SU-DHL-6 (cell line): Measurements from ENCODE around the gene CDH13.

Experiments used
- H2AFZ ChIP-seq: fragments of 200-600 bp; sonication (generic); 2 replicates; pipeline ENCODE4 v1.6.1; 2014; ENCODE audit warnings: low read depth, mild to moderate bottlenecking, moderate library complexity, mixed read lengths, antibody characterized with exemption, low read length; ENCODE audit not compliant: severe bottlenecking
- H3F3A ChIP-seq: fragments of 200-600 bp; shearing (Covaris generic); 2 replicates; pipeline ENCODE4 v1.6.0; 2016; ENCODE audit warnings: antibody characterized with exemption, mild to moderate bottlenecking; ENCODE audit not compliant: insufficient read depth
- H3K27ac ChIP-seq: fragments of 200-600 bp; sonication (generic); 2 replicates; pipeline ENCODE4 v1.5.1; 2016; ENCODE audit warnings: low read depth, mild to moderate bottlenecking, low read length, moderate library complexity, mixed read lengths
- H3K27me3 ChIP-seq: fragments of 200-600 bp; sonication (generic), shearing (Covaris generic); 2 replicates; pipeline ENCODE4 v1.6.0; 2014; ENCODE audit warnings: mild to moderate bottlenecking, low read length
- H3K36me3 ChIP-seq: fragments of 200-600 bp; sonication (generic); 2 replicates; pipeline ENCODE4 v1.6.1; 2014; ENCODE audit warnings: mild to moderate bottlenecking, low read length, mixed read lengths
- H3K4me2 ChIP-seq: fragments of 300-600, 200-600 bp; shearing (Covaris generic), sonication (generic); 2 replicates; pipeline ENCODE4 v1.6.0; 2014; ENCODE audit warnings: low read length, low read depth, mild to moderate bottlenecking; ENCODE audit not compliant: poor library complexity, severe bottlenecking
- H3K4me3 ChIP-seq: fragments of 200-600 bp; sonication (generic); 2 replicates; pipeline ENCODE4 v1.5.1; 2014; ENCODE audit warnings: antibody characterized with exemption, low read length, mild to moderate bottlenecking, mixed read lengths; ENCODE audit not compliant: insufficient read depth, poor library complexity, severe bottlenecking
- H3K79me2 ChIP-seq: fragments of 200-600 bp; sonication (generic); 2 replicates; pipeline ENCODE4 v1.6.1; 2014; ENCODE audit warnings: mild to moderate bottlenecking, low read length, moderate library complexity; ENCODE audit not compliant: insufficient read depth
- H3K9ac ChIP-seq: fragments of 200-600 bp; sonication (generic); 2 replicates; pipeline ENCODE4 v1.7.0; 2014; ENCODE audit warnings: mild to moderate bottlenecking, low read length
- H3K9me2 ChIP-seq: fragments of 200-600 bp; sonication (generic); replicated peaks from 2 replicates; pipeline ENCODE4 v1.6.1; 2014; ENCODE audit warnings: low read length; ENCODE audit not compliant: insufficient read depth
- H3K9me3 ChIP-seq: fragments of 200-600 bp; sonication (generic); 2 replicates; pipeline ENCODE4 v1.6.1; 2014; ENCODE audit warnings: low read length, mixed read lengths; ENCODE audit not compliant: insufficient read depth
- H4K20me1 ChIP-seq: fragments of 200-600 bp; sonication (generic); 2 replicates; pipeline ENCODE4 v1.6.1; 2014; ENCODE audit warnings: low read depth, mild to moderate bottlenecking, antibody characterized with exemption, low read length, moderate library complexity, mixed read lengths
- CTCF ChIP-seq: fragments of 200-600 bp; sonication (generic); IDR thresholded peaks from one replicate; pipeline ENCODE4 v1.5.1; 2017; ENCODE audit warnings: antibody characterized with exemption, mild to moderate bottlenecking, low read length, moderate library complexity; ENCODE audit not compliant: insufficient read depth, poor library complexity, severe bottlenecking
- EZH2phosphoT487 ChIP-seq: fragments of 200-600 bp; sonication (generic), shearing (Covaris generic); conservative IDR thresholded peaks from 2 replicates; pipeline ENCODE4 v1.6.1; 2018; ENCODE audit warnings: mild to moderate bottlenecking, antibody characterized with exemption, low read length, moderate library complexity, mixed read lengths

The CDH13 gene

GRCh38 chr16:82755570-82756282, 129.0 kb downstream of the CDH13 start:
- no peaks in the 10 kb centered on the region for H3F3A ChIP-seq
- H3K9me3 ChIP-seq, result no peaks in the 10 kb centered on the region
- H3K27me3 ChIP-seq, result no peaks in the 10 kb centered on the region
- no peaks in the 10 kb centered on the region for H3K36me3 ChIP-seq
- no peaks in the 10 kb centered on the region for H3K9me2 ChIP-seq
- no peak overlapping the region for H2AFZ ChIP-seq
- H3K79me2 ChIP-seq, result no peaks in the 10 kb centered on the region
- TF ChIP-seq CTCF, result no peak
- TF ChIP-seq EZH2phosphoT487, result no peak
- no peaks in the 10 kb centered on the region for H4K20me1 ChIP-seq
- H3K9ac ChIP-seq, result no peak overlapping the region
- H3K27ac ChIP-seq, result no peak overlapping the region
- H3K4me2 ChIP-seq, result no peak overlapping the region
- H3K4me3 ChIP-seq, result no peak overlapping the region

- H3K4me2 ChIP-seq, result no peak overlapping the region
- no peak overlapping the region for H2AFZ ChIP-seq
- H3K79me2 ChIP-seq, result no peaks in the 10 kb centered on the region
- no peaks in the 10 kb centered on the region for H3K36me3 ChIP-seq
- H3K9me2 ChIP-seq, result no peaks in the 10 kb centered on the region
- no peak overlapping the region for H3K4me3 ChIP-seq
- H3K27ac ChIP-seq, result no peak overlapping the region
- no peaks in the 10 kb centered on the region for H4K20me1 ChIP-seq
- TF ChIP-seq EZH2phosphoT487 (no peak), CTCF (no peak)
- H3K9me3 ChIP-seq, result no peaks in the 10 kb centered on the region
- no peaks in the 10 kb centered on the region for H3F3A ChIP-seq
- no peak overlapping the region for H3K9ac ChIP-seq
- H3K27me3 ChIP-seq, result no peaks in the 10 kb centered on the region
Measured at GRCh38 chr16:82756283-82756599, 129.5 kb downstream of the CDH13 start.

- Histone ChIP-seq H3K4me2 (no peak overlapping the region), H3K36me3 (no peaks in the 10 kb centered on the region), H3K27ac (no peak overlapping the region), H3K4me3 (no peak overlapping the region), H3K9me2 (no peaks in the 10 kb centered on the region), H4K20me1 (no peaks in the 10 kb centered on the region), H3K9ac (no peak overlapping the region), H3K79me2 (no peaks in the 10 kb centered on the region), H3K9me3 (no peaks in the 10 kb centered on the region), H3F3A (no peaks in the 10 kb centered on the region), H3K27me3 (no peaks in the 10 kb centered on the region), H2AFZ (no peak overlapping the region)
- no peak for TF ChIP-seq EZH2phosphoT487
- no peak for TF ChIP-seq CTCF
Measured at GRCh38 chr16:82758406-82758805, 131.6 kb downstream of the CDH13 start.
